Stimulated activated CD8-positive, alpha-beta memory T cell treated with anti-CD3 and anti-CD28 coated beads, Interleukin-4, amount 100 ng/mL, for 24 hours (primary cell): ENCODE data around the gene TMEM164.

Experiments
- DNase-seq: peaks from one replicate; pipeline ENCODE4 v3.0.0-alpha.2; 2020; ENCODE audit warnings: low read depth

Gene TMEM164

GRCh38 chrX:110167952-110168451 is 165.1 kb downstream of the TMEM164 start:
- peak; percentile 38 for DNase-seq

GRCh38 chrX:110168585-110168984 is 165.7 kb downstream of the TMEM164 start:
- no peak for DNase-seq

GRCh38 chrX:110170029-110170428 is 167.1 kb downstream of the TMEM164 start:
- no peak for DNase-seq

GRCh38 chrX:110171442-110171841 is 168.5 kb downstream of the TMEM164 start:
- DNase-seq, result no peak

GRCh38 chrX:110172215-110172614 is 169.3 kb downstream of the TMEM164 start:
- DNase-seq, result no peak

GRCh38 chrX:110173192-110174175 is 170.6 kb downstream of the TMEM164 start:
- no peak for DNase-seq

- DNase-seq, result no peak
These were observed 172.2 kb downstream of the TMEM164 start for GRCh38 chrX:110175146-110175545.

GRCh38 chrX:110175696-110176095 is 172.8 kb downstream of the TMEM164 start:
- DNase-seq, result no peak

GRCh38 chrX:110178179-110178865 is 175.4 kb downstream of the TMEM164 start:
- DNase-seq, result no peak

GRCh38 chrX:110180176-110180927 is 177.4 kb downstream of the TMEM164 start:
- no peak for DNase-seq

- DNase-seq, result no peak
These were observed 178.0 kb downstream of the TMEM164 start for GRCh38 chrX:110180928-110181310.

GRCh38 chrX:110181459-110182137 is 178.7 kb downstream of the TMEM164 start:
- DNase-seq, result no peak

- no peak for DNase-seq
These were observed 179.4 kb downstream of the TMEM164 start for GRCh38 chrX:110182362-110182761.

- DNase-seq, result no peak
These were observed 180.0 kb downstream of the TMEM164 start for GRCh38 chrX:110182865-110183264.

- DNase-seq, result no peak
These were observed 180.4 kb downstream of the TMEM164 start for GRCh38 chrX:110183314-110183713.

GRCh38 chrX:110188701-110189558 is 186.0 kb downstream of the TMEM164 start:
- no peak for DNase-seq

- no peak for DNase-seq
These were observed 189.6 kb downstream of the TMEM164 start for GRCh38 chrX:110192516-110192915.

- DNase-seq, result no peak
These were observed 192.1 kb downstream of the TMEM164 start for GRCh38 chrX:110194977-110195376.

- no peak for DNase-seq
These were observed 198.9 kb downstream of the TMEM164 start for GRCh38 chrX:110201799-110202198.

- DNase-seq, result no peak
These were observed 202.1 kb downstream of the TMEM164 start for GRCh38 chrX:110204986-110205385.

GRCh38 chrX:110208092-110208491 is 205.2 kb downstream of the TMEM164 start:
- DNase-seq, result no peak
